COLO668 (cell line): ENCODE results near the gene PRDM8.

Experiments used
- DNase-seq: peaks from one replicate; lab custom pipeline; 2025; ENCODE audit not compliant: unreplicated experiment; lab: John Stamatoyannopoulos, UW

PRDM8 gene

GRCh38 chr4:80199947-80200346 lies 2.6 kb downstream of the PRDM8 start:
- no peak for DNase-seq

- DNase-seq, result peak; percentile 71
Measured at GRCh38 chr4:80201252-80202151, 4.2 kb downstream of the PRDM8 start.

- peak; percentile 88 for DNase-seq
Measured at GRCh38 chr4:80202190-80202711, 4.9 kb downstream of the PRDM8 start.

GRCh38 chr4:80202741-80203553 lies 5.6 kb downstream of the PRDM8 start:
- DNase-seq, result peak; percentile 81

GRCh38 chr4:80204433-80205011 lies 7.2 kb downstream of the PRDM8 start:
- DNase-seq, result no peak

- DNase-seq, result no peak
Measured at GRCh38 chr4:80206111-80206510, 8.8 kb downstream of the PRDM8 start.

- no peak for DNase-seq
Measured at GRCh38 chr4:80206521-80207171, 9.3 kb downstream of the PRDM8 start.

GRCh38 chr4:80207172-80207583 lies 9.9 kb downstream of the PRDM8 start:
- no peak for DNase-seq

- DNase-seq, result no peak
Measured at GRCh38 chr4:80207664-80208063, 10.4 kb downstream of the PRDM8 start.

GRCh38 chr4:80208610-80209339 lies 11.5 kb downstream of the PRDM8 start:
- DNase-seq, result no peak

GRCh38 chr4:80209340-80209701 lies 12.0 kb downstream of the PRDM8 start:
- no peak for DNase-seq

GRCh38 chr4:80210549-80210948 lies 13.2 kb downstream of the PRDM8 start:
- DNase-seq, result no peak

GRCh38 chr4:80213117-80213815 lies 16.0 kb downstream of the PRDM8 start:
- no peak for DNase-seq

GRCh38 chr4:80215449-80216052 lies 18.2 kb downstream of the PRDM8 start:
- DNase-seq, result no peak

GRCh38 chr4:80216100-80216761 lies 18.9 kb downstream of the PRDM8 start:
- DNase-seq, result no peak

- DNase-seq, result no peak
Measured at GRCh38 chr4:80219301-80220025, 22.2 kb downstream of the PRDM8 start.

- DNase-seq, result no peak
Measured at GRCh38 chr4:80220711-80221110, 23.4 kb downstream of the PRDM8 start.

- no peak for DNase-seq
Measured at GRCh38 chr4:80221161-80221560, 23.9 kb downstream of the PRDM8 start.
